ENCODE results near the gene FRMPD4.

DNA sequence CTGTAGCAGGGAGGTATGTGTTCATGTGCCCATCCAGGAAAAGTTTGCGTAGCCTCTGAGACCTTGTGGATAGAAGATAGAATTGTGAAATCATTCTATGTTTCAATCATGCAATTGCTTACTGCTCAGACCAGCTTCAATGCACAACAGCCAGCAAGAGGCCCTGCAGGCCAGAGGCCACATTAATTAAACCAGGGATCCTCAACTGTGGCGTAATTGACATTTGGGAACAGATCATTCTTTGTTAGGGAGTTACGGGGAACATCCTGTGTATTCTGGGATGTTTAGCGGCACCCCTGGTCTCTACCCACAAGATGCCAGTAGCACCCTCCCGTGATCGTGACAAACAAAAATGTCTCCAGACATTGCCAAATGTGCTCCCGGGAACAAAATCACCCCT lies 566.4 kb downstream of the FRMPD4 start:
- TF ChIP-seq EZH2 (IDR thresholded peaks at IDR 0.05) (no peak), POLR2AphosphoS5 (IDR thresholded peaks at IDR 0.05; ENCODE audit: borderline replicate concordance, low read depth, low read length) (no peak)

Measured in SK-N-MC (cell line).